ENCODE results near the gene SLC43A1. TPM values are rescaled to one million over a fixed set of nuclear protein-coding genes. Genes with fewer than 3 reads are reported as not detected.

SLC43A1 gene
- total RNA-seq, 6 donors from 2014 or later: 7.1 to 72.3 (median 13.9) TPM

GRCh38 chr11:57508341-57509170, 6.9 kb downstream of the SLC43A1 start:
- H3K9me3 ChIP-seq: no peaks in the 10 kb centered on the region
- H3K36me3 ChIP-seq: peaks cover 0 to 5% (median 0%) of the 10 kb centered on the region in 4 donors
- H3K4me1 ChIP-seq: peaks cover under 1 to 6% (median 3%) of the 10 kb centered on the region in 4 donors
- H3K4me3 ChIP-seq: no peak overlapping the region
- WGBS, 2 donors: 92 to 93% methylated on average over 7 of the region's 7 CpGs
- no peak for DNase-seq
- no peak for ATAC-seq (ENCODE audit: low FRiP score in 2 of 2)
- no peak for TF ChIP-seq POLR2AphosphoS5 (IDR thresholded peaks at IDR 0.05)
- no peak for TF ChIP-seq EP300 (IDR thresholded peaks at IDR 0.05)
- TF ChIP-seq POLR2A (IDR thresholded peaks at IDR 0.05): no peak
- H3K27ac ChIP-seq: no peak overlapping the region
- H3K27me3 ChIP-seq: no peaks in the 10 kb centered on the region

GRCh38 chr11:57506522-57506921, 9.0 kb downstream of the SLC43A1 start:
- Histone ChIP-seq H3K36me3 (peaks cover 0 to 5% (median 0%) of the 10 kb centered on the region in 4 donors), H3K4me3 (no peak overlapping the region), H3K27ac (no peak overlapping the region), H3K27me3 (no peaks in the 10 kb centered on the region), H3K4me1 (peaks cover 0 to 8% (median 1%) of the 10 kb centered on the region in 4 donors), H3K9me3 (no peaks in the 10 kb centered on the region)
- DNase-seq (no peak), ATAC-seq (ENCODE audit: low FRiP score in 2 of 2) (no peak)
- WGBS, 2 donors: 75 to 100% methylated on average over 1 of the region's 1 CpG
- TF ChIP-seq CTCF (IDR thresholded peaks at IDR 0.05) (no peak), POLR2AphosphoS5 (IDR thresholded peaks at IDR 0.05) (no peak), POLR2A (IDR thresholded peaks at IDR 0.05) (no peak), EP300 (IDR thresholded peaks at IDR 0.05) (no peak)

GRCh38 chr11:57504511-57504910, 11.0 kb downstream of the SLC43A1 start:
- H3K9me3 ChIP-seq: no peaks in the 10 kb centered on the region
- TF ChIP-seq POLR2AphosphoS5 (IDR thresholded peaks at IDR 0.05) (no peak), EP300 (IDR thresholded peaks at IDR 0.05) (no peak), CTCF (IDR thresholded peaks at IDR 0.05) (no peak), POLR2A (IDR thresholded peaks at IDR 0.05) (no peak)
- peaks cover 0 to 5% (median 0%) of the 10 kb centered on the region in 4 donors for H3K36me3 ChIP-seq
- ATAC-seq (ENCODE audit: low FRiP score in 2 of 2): no peak
- H3K27ac ChIP-seq: no peak overlapping the region
- peaks cover 7 to 24% (median 15%) of the 10 kb centered on the region in 4 donors for H3K4me1 ChIP-seq
- no peak for DNase-seq
- no peaks in the 10 kb centered on the region for H3K27me3 ChIP-seq
- no peak overlapping the region for H3K4me3 ChIP-seq
- WGBS, 2 donors: 93% methylated on average over 4 of the region's 4 CpGs

- Histone ChIP-seq H3K27ac (no peak overlapping the region), H3K9me3 (no peaks in the 10 kb centered on the region), H3K36me3 (peaks cover 0 to 5% (median 0%) of the 10 kb centered on the region in 4 donors), H3K27me3 (no peaks in the 10 kb centered on the region), H3K4me3 (no peak overlapping the region), H3K4me1 (peaks cover 17 to 31% (median 25%) of the 10 kb centered on the region in 4 donors)
- ATAC-seq (ENCODE audit: low FRiP score in 2 of 2): no peak
- no peak for DNase-seq
- TF ChIP-seq POLR2AphosphoS5 (IDR thresholded peaks at IDR 0.05) (no peak), CTCF (IDR thresholded peaks at IDR 0.05) (no peak), EP300 (IDR thresholded peaks at IDR 0.05) (no peak), POLR2A (IDR thresholded peaks at IDR 0.05) (no peak)
Observed at GRCh38 chr11:57502870-57503269, 12.6 kb downstream of the SLC43A1 start.

GRCh38 chr11:57502376-57502775, 13.1 kb downstream of the SLC43A1 start:
- Histone ChIP-seq H3K4me3 (no peak overlapping the region), H3K27ac (peak overlapping the region in 2 of 4 donors; percentile 9 to 43), H3K9me3 (no peaks in the 10 kb centered on the region), H3K27me3 (no peaks in the 10 kb centered on the region), H3K4me1 (peaks cover 17 to 31% (median 25%) of the 10 kb centered on the region in 4 donors), H3K36me3 (peaks cover 0 to 5% (median 0%) of the 10 kb centered on the region in 4 donors)
- no peak for DNase-seq
- no peak for ATAC-seq (ENCODE audit: low FRiP score in 2 of 2)
- 92 to 94% methylated on average over 3 of the region's 3 CpGs for WGBS, 2 donors
- TF ChIP-seq POLR2A (IDR thresholded peaks at IDR 0.05) (no peak), CTCF (IDR thresholded peaks at IDR 0.05) (no peak), EP300 (IDR thresholded peaks at IDR 0.05) (no peak), POLR2AphosphoS5 (IDR thresholded peaks at IDR 0.05) (no peak)
